Measurements from ENCODE around the gene CAPN11.

DNA sequence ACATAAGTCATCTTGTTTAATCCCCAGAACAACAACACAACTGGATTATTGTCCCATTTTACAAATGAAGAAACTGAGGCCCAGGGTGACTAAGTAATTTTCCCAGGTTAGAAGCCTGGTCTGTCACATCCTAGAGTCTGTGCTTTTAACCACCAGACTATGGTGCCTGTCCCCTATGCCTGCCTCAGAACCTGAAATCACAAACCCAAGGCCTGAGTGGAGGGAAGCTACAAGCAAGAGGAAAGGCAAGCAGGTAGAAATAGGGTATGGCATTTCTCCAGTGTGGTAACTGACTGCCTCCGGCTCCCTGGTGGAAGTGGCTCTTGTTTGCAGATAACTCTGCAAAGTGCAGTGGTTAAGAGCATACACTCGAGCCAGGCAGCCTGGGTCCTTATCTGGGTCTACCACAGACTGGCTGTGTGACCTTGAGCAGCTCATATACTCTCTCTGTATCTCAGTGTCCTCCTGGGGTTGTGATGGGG is 28.7 kb upstream of the CAPN11 start:
- TF ChIP-seq, protein P1, sequence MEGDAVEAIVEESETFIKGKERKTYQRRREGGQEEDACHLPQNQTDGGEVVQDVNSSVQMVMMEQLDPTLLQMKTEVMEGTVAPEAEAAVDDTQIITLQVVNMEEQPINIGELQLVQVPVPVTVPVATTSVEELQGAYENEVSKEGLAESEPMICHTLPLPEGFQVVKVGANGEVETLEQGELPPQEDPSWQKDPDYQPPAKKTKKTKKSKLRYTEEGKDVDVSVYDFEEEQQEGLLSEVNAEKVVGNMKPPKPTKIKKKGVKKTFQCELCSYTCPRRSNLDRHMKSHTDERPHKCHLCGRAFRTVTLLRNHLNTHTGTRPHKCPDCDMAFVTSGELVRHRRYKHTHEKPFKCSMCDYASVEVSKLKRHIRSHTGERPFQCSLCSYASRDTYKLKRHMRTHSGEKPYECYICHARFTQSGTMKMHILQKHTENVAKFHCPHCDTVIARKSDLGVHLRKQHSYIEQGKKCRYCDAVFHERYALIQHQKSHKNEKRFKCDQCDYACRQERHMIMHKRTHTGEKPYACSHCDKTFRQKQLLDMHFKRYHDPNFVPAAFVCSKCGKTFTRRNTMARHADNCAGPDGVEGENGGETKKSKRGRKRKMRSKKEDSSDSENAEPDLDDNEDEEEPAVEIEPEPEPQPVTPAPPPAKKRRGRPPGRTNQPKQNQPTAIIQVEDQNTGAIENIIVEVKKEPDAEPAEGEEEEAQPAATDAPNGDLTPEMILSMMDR (IDR thresholded peaks at IDR 0.05), result no peak
- TF ChIP-seq POLR2A (IDR thresholded peaks at IDR 0.05), result no peak
